ENCODE results near the gene WDR75.

- TF ChIP-seq FOXK2 (IDR thresholded peaks at IDR 0.05) (no peak), CTBP1 (IDR thresholded peaks at IDR 0.05; ENCODE audit: borderline replicate concordance) (no peak), PKNOX1 (IDR thresholded peaks at IDR 0.05) (no peak), FOXM1 (IDR thresholded peaks at IDR 0.05; ENCODE audit: borderline replicate concordance) (no peak), ZNF384 (IDR thresholded peaks at IDR 0.05) (no peak), BHLHE40 (IDR thresholded peaks at IDR 0.05; ENCODE audit: borderline replicate concordance) (no peak), FOXA1 (IDR thresholded peaks at IDR 0.05) (no peak), SUZ12 (IDR thresholded peaks at IDR 0.05) (no peak), SP1 (IDR thresholded peaks at IDR 0.05) (no peak), LEF1 (IDR thresholded peaks at IDR 0.05; ENCODE audit: borderline replicate concordance) (no peak), ARNT (IDR thresholded peaks at IDR 0.05) (no peak), ELF4 (IDR thresholded peaks at IDR 0.05) (no peak), TARDBP (IDR thresholded peaks at IDR 0.05) (no peak)
These were observed 28.0 kb upstream of the WDR75 start for GRCh38 chr2:189413249-189413648.

All from HEK293T (cell line).